ENCODE data around the gene TGFBR3L. TPM values are rescaled to one million over a fixed set of nuclear protein-coding genes. Genes with fewer than 3 reads are reported as not detected.

TGFBR3L gene
- total and polyA plus RNA-seq, 2 of the 4 experiments (the other 2 are of a cell fraction): 0.94 TPM; not detected in 1

GRCh38 chr19:7912697-7913564 is 1.7 kb upstream of the TGFBR3L start:
- Histone ChIP-seq H2AFZ (replicated peaks; ENCODE audit: low read length, poor library complexity) (no peak overlapping the region), H2BK20ac (ENCODE audit: low read depth, low read length) (no peak overlapping the region), H3K9ac (ENCODE audit: low read depth, low read length) (no peak overlapping the region), H3K23ac (ENCODE audit: low read depth, low read length) (no peak overlapping the region), H3K4ac (ENCODE audit: low read depth, low read length) (no peak overlapping the region), H3K56ac (ENCODE audit: extremely low read depth, insufficient read depth, low read length) (no peak overlapping the region), H3K4me2 (ENCODE audit: low read depth, low read length) (no peak overlapping the region), H2AK9ac (replicated peaks; ENCODE audit: low read depth, low read length, poor library complexity) (no peak overlapping the region), H3K18ac (ENCODE audit: low read depth, low read length) (no peak overlapping the region), H3K4me3 (ENCODE audit: insufficient read depth, low read depth, low read length) (no peak overlapping the region), H4K8ac (ENCODE audit: low read depth in 2 of 2, low read length in 2 of 2) (no peak overlapping the region), H4K91ac (ENCODE audit: insufficient read depth, low read depth, low read length) (no peak overlapping the region), H3K36me3 (ENCODE audit: control insufficient read depth, insufficient read depth, low read length) (peaks cover 28% of the 10 kb centered on the region), H3K14ac (replicated peaks; ENCODE audit: low read depth, low read length) (no peak overlapping the region), H2BK15ac (ENCODE audit: low read depth, low read length) (no peak overlapping the region), H3K4me1 (ENCODE audit: control insufficient read depth, insufficient read depth, low read length) (peaks cover 10% of the 10 kb centered on the region; the same call in 1 of the 2 replicates), H4K5ac (ENCODE audit: low read depth, low read length) (no peak overlapping the region), H3K9me1 (ENCODE audit: insufficient read depth, low read length) (no peaks in the 10 kb centered on the region), H2AK5ac (ENCODE audit: low read depth, low read length) (no peak overlapping the region), H2BK5ac (ENCODE audit: low read depth, low read length, poor library complexity, severe bottlenecking) (no peak overlapping the region), H4K20me1 (ENCODE audit: insufficient read depth, low read length) (peaks cover 16% of the 10 kb centered on the region), H3K27me3 (ENCODE audit: control insufficient read depth, insufficient read depth, low read length) (peaks cover 11% of the 10 kb centered on the region), H2BK120ac (ENCODE audit: low read depth, low read length) (no peak overlapping the region), H3K9me3 (ENCODE audit: control insufficient read depth, insufficient read depth, low read length) (no peaks in the 10 kb centered on the region), H3K79me1 (ENCODE audit: low read depth in 1 of 2, low read length in 2 of 2) (peaks cover 0 to 11% of the 10 kb centered on the region in 2 experiments; a peak in 2 of 4 replicates), H3K27ac (ENCODE audit: insufficient read depth, low read length) (no peak overlapping the region)
- in situ Hi-C loops (cut with MboI; ENCODE audit: low sequenced_read_pairs) (no loop called here), dilution Hi-C loops (cut with HindIII; ENCODE audit: low sequenced_read_pairs, unreplicated experiment) (no loop called here), intact Hi-C loops (cut with micrococcal nuclease) (no loop called here)
- WGBS, 2 experiments (ENCODE audit: extremely low coverage in 2 of 2, insufficient read length in 1 of 2): 97% methylated on average over 17 of the region's 39 CpGs; no CpG with 5 or more reads in 1 of the 2 experiments
- POLR2A ChIA-PET (ENCODE audit: unreplicated experiment): no interaction called here
- no peak for DNase-seq
- CTCF ChIA-PET: no interaction called here
- BruUV-seq (replicated peaks): no TSS peak
- ATAC-seq (ENCODE audit: low read depth): no peak
- TF ChIP-seq USF2 (IDR thresholded peaks at IDR 0.05; ENCODE audit: low read depth, low read length): no peak
- no peak for TF ChIP-seq CTCF (conservative IDR thresholded peaks at IDR 0.05; ENCODE audit: low read depth, low read length)
- TF ChIP-seq POLR2A (IDR thresholded peaks at IDR 0.05; ENCODE audit: low read depth, low read length): no peak
- TF ChIP-seq RCOR1 (IDR thresholded peaks at IDR 0.05; ENCODE audit: insufficient replicate concordance, low read length): no peak
- no peak for TF ChIP-seq RAD21 (IDR thresholded peaks at IDR 0.05; ENCODE audit: low read length)
- no peak for TF ChIP-seq CHD1 (IDR thresholded peaks at IDR 0.05; ENCODE audit: low read depth, low read length)
- no peak for TF ChIP-seq SMC3 (IDR thresholded peaks at IDR 0.05; ENCODE audit: low read depth, low read length)
- TF ChIP-seq ELK1 (IDR thresholded peaks at IDR 0.05; ENCODE audit: borderline replicate concordance, low read depth, low read length): no peak
- no peak for TF ChIP-seq MXI1 (IDR thresholded peaks at IDR 0.05; ENCODE audit: borderline replicate concordance, low read depth, low read length)
- no peak for TF ChIP-seq MAFK (IDR thresholded peaks at IDR 0.05; ENCODE audit: low read depth, low read length)
- no peak for TF ChIP-seq BHLHE40 (IDR thresholded peaks at IDR 0.05; ENCODE audit: low read depth, low read length)
- no peak for TF ChIP-seq RFX5 (IDR thresholded peaks at IDR 0.05; ENCODE audit: low read depth, low read length)
- no peak for TF ChIP-seq FOS (IDR thresholded peaks at IDR 0.05; ENCODE audit: low read depth, low read length)
- TF ChIP-seq CEBPB (IDR thresholded peaks at IDR 0.05; ENCODE audit: low read depth, low read length): no peak
- TF ChIP-seq MAZ (IDR thresholded peaks at IDR 0.05; ENCODE audit: borderline replicate concordance, low read depth, low read length): no peak

Data from IMR-90 (cell line).